A673 (cell line): Measurements from ENCODE around the gene TOR4A.

Experiments
- EZH2 ChIP-seq: fragments of 200-600 bp; sonication (generic); IDR thresholded peaks from 2 replicates; pipeline ENCODE4 v1.6.1; 2017; ENCODE audit warnings: borderline replicate concordance, low read depth, mild to moderate bottlenecking, mixed read lengths, antibody characterized with exemption, low read length; ENCODE audit not compliant: poor library complexity, severe bottlenecking
- TF ChIP-seq, protein P1 (sequence below): fragments of 300-800, 200-600 bp; sonication (generic); conservative IDR thresholded peaks from 2 replicates; pipeline ENCODE4 v1.5.1; 2017; ENCODE audit warnings: low read depth, mild to moderate bottlenecking, antibody characterized with exemption, low read length, moderate library complexity, mixed read lengths

DNA sequence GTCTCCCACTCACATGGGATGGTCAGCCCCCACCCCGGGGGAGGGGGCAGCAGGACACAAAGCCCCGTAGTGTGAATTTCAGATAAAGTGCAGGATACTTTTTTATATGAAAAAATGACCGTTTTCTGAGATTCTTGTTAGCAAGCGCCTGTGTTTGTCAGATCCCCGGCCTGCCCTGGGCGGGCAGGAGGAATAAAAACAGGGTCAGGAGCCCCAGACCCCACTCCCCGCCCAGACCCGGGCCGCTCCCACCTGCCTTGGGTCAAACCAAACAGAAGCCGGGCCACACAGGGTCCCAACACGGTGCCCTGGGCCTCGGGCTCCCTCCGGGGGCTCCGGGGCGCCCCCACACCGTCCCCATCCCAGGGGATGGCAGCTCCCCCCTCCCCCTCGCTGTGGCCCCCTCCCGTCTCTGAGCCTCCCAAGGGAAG lies 38.1 kb downstream of the TOR4A start:
- TF ChIP-seq, protein P1, sequence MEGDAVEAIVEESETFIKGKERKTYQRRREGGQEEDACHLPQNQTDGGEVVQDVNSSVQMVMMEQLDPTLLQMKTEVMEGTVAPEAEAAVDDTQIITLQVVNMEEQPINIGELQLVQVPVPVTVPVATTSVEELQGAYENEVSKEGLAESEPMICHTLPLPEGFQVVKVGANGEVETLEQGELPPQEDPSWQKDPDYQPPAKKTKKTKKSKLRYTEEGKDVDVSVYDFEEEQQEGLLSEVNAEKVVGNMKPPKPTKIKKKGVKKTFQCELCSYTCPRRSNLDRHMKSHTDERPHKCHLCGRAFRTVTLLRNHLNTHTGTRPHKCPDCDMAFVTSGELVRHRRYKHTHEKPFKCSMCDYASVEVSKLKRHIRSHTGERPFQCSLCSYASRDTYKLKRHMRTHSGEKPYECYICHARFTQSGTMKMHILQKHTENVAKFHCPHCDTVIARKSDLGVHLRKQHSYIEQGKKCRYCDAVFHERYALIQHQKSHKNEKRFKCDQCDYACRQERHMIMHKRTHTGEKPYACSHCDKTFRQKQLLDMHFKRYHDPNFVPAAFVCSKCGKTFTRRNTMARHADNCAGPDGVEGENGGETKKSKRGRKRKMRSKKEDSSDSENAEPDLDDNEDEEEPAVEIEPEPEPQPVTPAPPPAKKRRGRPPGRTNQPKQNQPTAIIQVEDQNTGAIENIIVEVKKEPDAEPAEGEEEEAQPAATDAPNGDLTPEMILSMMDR: no peak
- TF ChIP-seq EZH2: no peak
